C4-2B (cell line): ENCODE results near the gene MGST2.
A peak's percentile ranks its signal among the peaks of the same experiment; 100 is the strongest.

Experiments used
- H3K27ac ChIP-seq: fragments of 450-650 bp; 2 replicates; pipeline ENCODE4 v1.5.1; 2017
- ZFX ChIP-seq: fragments of 450-650 bp; IDR thresholded peaks from 2 replicates; pipeline ENCODE4 v1.6.1; 2017
- TF ChIP-seq, protein P1 (sequence below): fragments of 450-650 bp; conservative IDR thresholded peaks from 2 replicates; pipeline ENCODE4 v1.5.1; 2017; ENCODE audit warnings: mild to moderate bottlenecking

MGST2 gene

DNA sequence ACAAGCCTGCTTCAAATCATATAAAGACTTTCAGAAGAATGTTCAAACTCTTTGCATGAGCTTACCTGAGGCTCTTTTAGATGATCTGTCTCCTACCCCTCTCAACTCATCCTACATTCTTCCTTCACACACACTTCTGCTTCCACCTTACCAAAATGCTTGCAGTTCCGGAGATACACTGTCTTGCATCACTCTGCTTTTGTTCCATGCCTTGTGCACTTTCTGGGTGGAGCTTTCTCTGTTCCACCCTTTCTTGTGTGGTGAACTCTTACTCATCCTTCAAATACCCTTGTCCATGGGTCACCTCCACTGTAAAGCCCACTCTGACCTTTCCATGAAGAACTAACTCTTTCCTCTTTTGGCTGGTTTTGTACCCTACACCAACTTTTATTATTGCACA, 18.4 kb upstream of the MGST2 start:
- TF ChIP-seq, protein P1, sequence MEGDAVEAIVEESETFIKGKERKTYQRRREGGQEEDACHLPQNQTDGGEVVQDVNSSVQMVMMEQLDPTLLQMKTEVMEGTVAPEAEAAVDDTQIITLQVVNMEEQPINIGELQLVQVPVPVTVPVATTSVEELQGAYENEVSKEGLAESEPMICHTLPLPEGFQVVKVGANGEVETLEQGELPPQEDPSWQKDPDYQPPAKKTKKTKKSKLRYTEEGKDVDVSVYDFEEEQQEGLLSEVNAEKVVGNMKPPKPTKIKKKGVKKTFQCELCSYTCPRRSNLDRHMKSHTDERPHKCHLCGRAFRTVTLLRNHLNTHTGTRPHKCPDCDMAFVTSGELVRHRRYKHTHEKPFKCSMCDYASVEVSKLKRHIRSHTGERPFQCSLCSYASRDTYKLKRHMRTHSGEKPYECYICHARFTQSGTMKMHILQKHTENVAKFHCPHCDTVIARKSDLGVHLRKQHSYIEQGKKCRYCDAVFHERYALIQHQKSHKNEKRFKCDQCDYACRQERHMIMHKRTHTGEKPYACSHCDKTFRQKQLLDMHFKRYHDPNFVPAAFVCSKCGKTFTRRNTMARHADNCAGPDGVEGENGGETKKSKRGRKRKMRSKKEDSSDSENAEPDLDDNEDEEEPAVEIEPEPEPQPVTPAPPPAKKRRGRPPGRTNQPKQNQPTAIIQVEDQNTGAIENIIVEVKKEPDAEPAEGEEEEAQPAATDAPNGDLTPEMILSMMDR: no peak
- no peak for TF ChIP-seq ZFX

DNA sequence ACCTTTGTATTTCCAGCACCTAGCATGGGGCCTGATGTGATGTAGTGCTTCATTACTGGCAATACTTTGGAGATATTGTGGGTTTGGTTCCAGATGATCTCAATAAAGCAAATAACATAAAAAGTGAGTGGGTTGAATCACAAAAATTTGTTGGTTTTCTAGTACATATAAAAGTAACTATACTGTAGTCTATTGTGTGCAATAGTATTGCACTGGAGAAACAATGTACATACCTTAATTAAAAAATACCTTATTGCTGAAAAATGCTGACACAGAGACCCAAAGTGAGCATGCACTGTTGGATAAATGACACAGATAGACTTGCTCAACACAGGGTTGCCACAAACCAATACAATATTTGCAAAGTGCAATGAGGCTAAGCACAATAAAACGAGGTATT, 17.7 kb upstream of the MGST2 start:
- TF ChIP-seq, protein P1: no peak
- no peak for TF ChIP-seq ZFX
- H3K27ac ChIP-seq: no peak overlapping the region

More for the DNA sequence above, 18.4 kb upstream of the MGST2 start:
- H3K27ac ChIP-seq: no peak overlapping the region

DNA sequence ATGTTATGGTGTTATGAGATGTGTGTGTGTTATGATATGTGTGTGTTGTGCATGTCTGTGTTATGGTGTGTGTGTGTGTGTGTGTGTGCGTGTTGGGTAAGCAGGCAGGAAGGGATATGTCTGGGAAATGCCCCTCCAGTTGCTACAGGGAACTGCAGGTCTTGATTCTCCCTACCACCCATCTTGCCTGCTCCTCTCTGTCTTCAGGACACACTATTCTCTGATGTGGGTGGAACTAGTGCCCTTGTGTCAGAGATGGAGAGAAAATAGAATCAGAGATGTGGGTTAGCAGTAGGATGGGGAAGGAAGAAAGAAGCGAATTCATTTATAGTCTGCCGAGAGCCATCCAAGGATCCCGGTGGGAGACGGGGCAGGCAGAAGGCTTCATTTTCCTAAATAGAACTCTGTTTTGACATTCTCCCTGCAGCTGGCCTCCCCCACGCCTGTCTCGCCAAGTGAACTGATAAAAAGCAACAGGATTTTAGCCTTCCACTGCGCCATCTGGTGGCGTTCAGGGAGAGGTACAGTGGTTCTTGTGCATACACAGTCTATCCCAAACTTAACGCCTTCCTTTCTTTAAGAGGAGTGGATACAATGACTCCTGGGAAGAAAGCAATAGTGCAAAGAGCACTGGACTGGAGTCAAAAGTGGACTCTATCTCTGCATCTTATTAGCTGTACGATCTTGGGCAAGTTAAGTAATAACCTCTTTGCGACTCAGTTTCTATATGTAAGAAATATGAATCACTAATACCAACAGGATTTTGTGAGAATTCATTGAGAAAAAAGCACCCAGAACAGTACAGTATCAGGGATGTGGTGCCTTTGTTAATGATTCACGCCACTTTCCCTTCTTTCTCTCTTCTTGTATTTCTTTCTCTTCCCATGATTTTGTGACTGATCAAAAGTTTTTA, 14.1 kb upstream of the MGST2 start:
- TF ChIP-seq, protein P1: peak; percentile 89
- no peak for TF ChIP-seq ZFX
- H3K27ac ChIP-seq: no peak overlapping the region

DNA sequence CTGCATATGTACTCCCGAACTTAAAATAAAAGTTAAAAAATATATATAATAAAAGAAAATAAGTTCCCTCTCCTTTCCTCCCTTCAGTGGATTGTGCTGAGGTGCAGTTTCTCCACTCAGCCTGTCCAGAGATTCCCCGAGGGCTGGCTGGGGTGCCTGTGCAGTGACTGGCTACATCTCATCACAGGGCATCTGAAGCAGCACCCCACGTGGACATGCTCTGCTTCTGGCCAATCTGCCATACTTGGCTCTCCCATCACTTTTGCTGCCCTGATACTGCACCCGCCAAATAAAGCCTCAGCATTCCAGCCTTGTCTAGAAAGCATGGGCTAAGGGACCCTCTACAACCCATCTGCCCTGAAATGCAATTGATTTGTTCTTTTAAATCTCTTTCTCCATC, 11.1 kb upstream of the MGST2 start:
- H3K27ac ChIP-seq: no peak overlapping the region
- TF ChIP-seq ZFX: no peak
- TF ChIP-seq, protein P1: no peak

DNA sequence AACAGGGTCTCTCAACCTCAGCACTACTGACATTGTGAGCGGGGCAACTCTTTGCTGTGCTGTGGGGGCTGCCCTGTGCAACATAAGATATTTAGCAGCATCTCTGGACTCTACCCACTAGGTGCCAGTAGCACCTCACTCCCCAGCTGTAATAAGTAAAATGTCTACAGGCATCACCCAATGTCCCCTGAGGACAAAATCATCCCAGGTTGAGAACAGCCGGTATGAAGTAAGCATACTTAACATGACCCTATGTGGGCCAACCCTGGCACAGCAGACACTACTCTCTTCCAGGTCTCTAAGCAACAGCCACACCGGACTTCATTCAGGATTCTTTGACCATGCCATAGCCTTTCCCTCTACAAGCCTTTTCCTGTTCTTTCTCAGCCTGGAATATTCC, 10.5 kb upstream of the MGST2 start:
- TF ChIP-seq, protein P1: peak; percentile 50
- TF ChIP-seq ZFX: no peak
- no peak overlapping the region for H3K27ac ChIP-seq

DNA sequence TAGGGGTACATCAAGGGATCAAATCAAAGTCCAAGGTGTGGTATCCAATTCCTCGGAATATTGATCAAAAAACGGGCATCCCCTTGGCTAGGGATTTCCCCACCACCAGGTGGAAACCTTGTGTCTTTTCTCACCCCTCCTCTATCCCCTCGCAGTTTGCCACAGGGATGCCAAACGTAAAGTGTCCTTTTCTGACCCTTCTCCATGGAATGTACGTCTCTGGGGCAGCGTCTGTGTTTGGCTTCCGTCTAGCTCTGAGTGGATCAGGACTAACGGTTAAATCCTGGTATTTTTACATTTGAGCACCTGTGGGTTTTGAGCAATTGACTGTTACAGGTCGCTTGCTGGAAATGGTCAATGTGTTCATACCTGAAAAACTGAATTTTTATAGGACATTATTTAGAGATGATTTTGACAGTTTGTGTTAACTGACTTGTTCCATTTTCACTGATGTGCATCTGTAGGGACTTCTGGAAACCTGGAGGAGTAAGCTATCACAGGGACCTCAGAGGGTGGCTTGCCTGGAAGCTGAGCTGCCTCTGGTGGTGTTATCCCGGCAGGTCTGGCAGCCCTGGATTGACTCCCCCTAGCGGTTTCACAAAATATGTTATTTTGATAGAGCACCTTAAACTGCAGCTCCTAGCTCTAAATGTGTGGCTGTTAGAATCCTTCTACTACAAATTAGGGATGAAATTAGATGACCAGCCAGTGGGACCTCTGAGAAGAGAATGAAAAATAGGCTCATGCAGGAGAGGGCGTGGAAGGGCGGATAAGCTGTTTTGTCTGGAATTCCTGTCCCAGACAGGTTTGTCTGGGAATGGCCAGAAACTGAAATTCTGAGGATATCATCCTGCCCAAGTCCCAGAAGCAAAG, 8.8 kb upstream of the MGST2 start:
- TF ChIP-seq, protein P1: peak; percentile 92
- no peak for TF ChIP-seq ZFX
- H3K27ac ChIP-seq: no peak overlapping the region

DNA sequence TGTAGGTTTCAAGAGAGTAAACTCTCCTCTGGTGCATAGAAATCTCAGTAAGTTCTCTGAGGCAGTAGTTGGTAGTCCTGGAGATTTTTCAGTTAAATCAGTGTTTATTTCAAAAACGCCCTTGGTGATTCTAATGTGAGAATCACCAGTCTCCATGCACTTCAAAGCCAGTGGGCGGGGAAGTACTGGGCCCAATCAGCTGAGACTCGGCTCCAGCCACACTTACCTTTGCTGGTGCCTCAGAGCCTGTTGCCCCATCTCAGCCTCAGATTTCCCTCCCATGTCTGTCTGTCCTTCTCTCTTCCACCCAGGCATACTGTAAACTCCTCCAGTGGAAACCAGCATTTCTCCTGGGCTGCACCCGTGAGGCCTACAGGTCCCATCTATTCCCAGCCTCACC, 7.4 kb upstream of the MGST2 start:
- TF ChIP-seq, protein P1: no peak
- no peak for TF ChIP-seq ZFX
- H3K27ac ChIP-seq: no peak overlapping the region
